ENCODE results near the gene SLC1A5. TPM values are rescaled to one million over a fixed set of nuclear protein-coding genes. Genes with fewer than 3 reads are reported as not detected.
"Not testable (repeated sequence)": the region's sequence is repeated elsewhere in the genome, so short reads cannot be mapped to it uniquely, and the experiment has no call there.

SLC1A5 gene
- 117 and 127 TPM in 2 replicates for total RNA-seq (2014; rRNA removed; shearing (Covaris generic))

DNA sequence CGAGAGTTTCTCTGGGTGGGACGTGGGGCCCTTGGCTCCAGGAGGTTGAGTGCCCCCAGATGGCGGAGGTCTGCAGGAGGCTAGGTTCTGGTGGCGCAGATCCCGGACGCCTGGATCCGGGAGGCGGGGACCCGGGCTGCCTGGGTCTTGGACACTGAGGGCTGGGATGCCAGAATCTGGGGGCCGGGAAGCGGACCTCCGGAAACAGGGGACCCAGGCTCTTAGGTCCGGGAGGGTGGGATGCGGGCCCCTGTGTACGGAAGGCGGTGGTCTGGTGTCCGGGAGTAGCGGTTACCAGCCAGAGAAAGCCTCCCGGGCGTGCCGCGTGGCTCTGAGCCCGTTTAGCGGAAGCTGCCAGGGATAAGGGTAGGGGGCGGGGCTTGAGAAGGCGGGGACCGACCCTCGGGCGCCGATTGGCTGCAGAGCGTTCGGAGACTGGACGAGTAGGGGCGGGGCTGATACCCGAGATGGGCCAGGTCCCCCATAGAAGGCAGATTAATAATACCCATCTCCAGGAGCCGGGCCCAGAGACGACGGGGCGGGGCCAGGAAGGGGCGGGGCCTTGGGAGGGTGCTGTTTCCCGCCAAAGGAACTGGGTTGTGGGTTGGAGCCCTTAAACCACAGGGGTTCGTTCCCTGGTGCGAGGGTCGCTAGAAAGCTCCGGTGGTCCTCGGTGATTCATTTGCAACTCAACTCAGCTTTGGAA is at the start of gene SLC1A5:
SLC1A5 (minus strand) TSS at position 333 of the 706 bp plus-strand sequence. CDS start 629 bp downstream, outside the sequence.
- DNase-seq (ENCODE audit: low read depth): peak; percentile 97

DNA sequence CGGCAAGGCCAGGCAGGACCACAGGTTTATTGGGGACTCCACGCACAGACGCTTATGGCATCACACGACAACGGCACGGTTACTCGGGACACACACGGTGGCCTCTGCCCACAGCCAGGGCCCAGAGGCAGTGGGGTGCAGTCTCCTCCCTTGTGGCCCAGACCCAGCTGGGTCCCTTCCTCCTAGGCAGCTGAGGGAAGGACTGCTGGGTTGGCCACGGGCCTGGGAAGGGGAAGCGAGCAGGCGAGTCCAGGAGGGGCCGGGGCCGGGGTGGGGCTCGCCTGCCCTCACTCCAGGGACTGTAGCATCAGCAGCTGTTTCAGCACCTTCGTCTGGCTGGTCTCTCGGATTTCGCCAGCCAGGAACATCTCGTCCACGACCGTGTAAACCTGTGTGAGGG is 49.8 kb upstream of the SLC1A5 start:
- no peak for DNase-seq (ENCODE audit: low read depth)

- no peak for DNase-seq (ENCODE audit: low read depth)
These were observed 46.6 kb upstream of the SLC1A5 start for GRCh38 chr19:46834984-46835383.

DNA sequence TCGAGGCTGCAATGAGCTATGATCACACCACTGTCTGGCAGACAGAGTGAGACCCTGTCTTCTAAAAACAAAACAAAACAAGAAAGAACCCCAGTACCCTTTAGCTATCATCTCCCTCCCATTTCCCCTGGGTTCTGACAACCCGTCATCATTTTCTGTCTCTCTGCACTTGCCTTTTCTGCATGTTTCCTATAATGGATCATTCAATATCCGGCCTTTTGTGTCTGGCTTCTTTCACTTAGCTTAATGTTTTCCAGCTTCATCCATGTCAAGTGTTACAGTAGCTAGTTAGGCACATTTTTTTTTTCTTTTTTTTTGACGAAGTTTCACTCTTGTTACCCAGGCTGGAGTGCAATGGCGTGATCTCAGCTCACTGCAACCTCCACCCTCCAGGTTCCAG is 45.7 kb upstream of the SLC1A5 start:
- no peak for DNase-seq (ENCODE audit: low read depth)

- DNase-seq (ENCODE audit: low read depth): no peak
These were observed 42.5 kb upstream of the SLC1A5 start for GRCh38 chr19:46830864-46831263.

DNA sequence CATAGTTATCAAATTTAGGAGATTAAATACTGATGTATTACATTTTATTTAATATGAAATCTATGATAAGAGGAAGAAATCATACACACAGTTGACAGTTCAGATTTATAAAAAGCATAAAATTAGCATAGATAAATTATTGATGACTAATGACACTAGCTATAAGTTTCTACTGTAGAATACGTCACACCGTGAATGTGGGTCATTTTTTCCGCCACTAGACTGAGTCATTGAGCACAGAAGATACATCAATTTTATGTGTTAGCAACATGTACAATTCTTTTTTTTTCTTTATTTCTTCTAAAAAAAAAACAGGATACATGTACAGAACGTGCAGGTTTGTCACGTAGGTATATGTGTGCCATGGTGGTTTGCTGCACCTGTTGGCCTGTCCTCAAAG is 40.1 kb upstream of the SLC1A5 start:
- peak; percentile 44 for DNase-seq (ENCODE audit: low read depth)

DNA sequence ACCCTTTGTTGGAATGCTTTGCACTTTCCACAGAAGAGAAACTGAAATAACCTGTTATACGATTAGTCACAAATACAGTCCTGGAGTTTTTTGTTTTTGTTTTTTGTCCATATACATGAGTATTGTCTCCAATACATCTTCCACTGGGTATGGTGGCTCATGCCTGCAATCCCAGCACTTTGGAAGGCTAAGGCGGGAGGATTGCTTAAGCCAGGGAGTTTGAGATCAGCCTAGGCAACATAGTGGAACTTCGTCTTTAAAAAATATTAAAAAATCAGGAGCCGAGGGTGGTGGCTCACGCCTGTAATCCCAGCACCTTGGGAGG is 37.3 kb upstream of the SLC1A5 start:
- no peak for DNase-seq (ENCODE audit: low read depth)

GRCh38 chr19:46824890-46825730 is 36.7 kb upstream of the SLC1A5 start:
- DNase-seq (ENCODE audit: low read depth): peak; percentile 65

DNA sequence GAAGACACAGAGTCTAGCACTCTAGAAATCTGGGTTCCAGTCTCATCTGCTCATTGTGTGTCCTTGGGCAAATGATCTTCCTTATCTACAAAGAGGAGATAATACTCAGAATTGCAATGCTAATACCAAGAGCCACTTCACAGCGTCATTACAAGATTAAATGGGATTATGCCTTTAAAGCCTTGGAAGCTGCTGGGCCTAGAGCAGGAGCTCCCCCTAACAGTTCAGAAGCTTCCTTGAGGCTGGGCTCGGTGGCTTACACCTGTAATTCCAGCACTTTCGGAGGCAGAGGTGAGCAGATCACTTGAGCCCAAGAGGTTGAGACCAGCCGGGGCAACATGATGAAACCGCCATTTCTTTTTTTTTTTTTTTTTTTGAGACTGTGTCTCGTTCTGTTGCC is 34.7 kb upstream of the SLC1A5 start:
- no peak for DNase-seq (ENCODE audit: low read depth)

DNA sequence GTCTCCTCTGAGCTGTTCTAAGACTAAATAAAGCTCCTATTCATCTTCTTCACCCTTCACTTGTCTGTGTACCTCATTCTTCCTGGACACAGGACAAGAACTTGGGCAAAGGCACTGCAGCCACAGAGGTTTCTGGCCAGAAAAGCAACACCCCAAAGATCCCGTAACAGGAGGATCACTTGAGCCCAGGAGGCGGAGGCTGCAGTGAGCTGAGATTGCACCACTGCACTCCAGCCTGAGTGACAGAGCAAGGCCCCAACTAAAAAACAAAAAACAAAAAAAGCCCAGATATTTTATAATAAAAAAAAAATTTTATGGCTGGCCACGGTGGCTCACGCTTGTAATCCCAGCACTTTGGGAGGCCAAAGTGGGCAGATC is 34.0 kb upstream of the SLC1A5 start:
- DNase-seq (ENCODE audit: low read depth): not testable (repeated sequence)

DNA sequence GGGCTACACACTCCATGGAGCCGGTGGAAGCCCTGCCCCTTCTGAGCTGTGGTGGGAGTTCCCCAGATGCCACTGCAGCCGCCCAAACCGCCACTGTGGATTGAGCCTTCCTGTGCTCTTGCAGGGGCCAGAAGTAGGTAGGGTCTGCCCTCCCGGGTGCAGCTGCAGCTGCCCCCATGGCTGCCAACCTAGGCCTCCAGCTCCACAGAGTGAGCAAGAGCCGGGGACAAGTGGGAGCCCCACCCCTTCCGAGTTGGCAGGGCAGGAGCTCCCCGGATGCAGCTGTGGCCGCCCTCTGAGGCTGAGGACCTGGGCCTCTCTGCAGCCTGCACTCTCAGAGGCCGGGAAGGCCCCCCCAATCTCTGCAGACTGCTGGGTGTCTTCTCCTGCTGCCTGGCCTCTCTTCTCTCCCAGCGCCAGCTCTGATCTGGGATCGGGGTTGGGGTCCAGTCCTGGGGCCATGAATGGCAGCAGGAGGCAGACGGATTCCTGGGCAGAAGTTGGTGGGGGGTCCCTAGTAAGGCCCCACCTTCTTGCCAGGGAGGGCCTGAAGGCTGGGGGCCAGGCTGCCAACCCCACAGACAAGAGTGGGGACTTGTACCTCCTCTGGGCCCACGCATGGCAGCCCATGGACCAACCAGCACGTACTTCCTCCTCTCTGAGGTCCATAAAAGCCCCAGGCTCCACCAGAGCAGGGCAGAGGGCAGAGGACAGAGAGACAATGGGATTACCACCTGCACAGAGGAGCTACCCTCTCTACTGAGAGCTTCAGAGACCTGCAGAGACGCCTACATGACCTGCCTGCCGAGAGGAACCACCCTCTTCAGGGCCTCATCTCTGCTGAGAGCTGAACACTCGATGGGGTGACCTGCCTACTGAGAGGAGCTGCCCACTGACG is 33.4 kb upstream of the SLC1A5 start:
- DNase-seq (ENCODE audit: low read depth): no peak

GRCh38 chr19:46818812-46819211 is 30.4 kb upstream of the SLC1A5 start:
- DNase-seq (ENCODE audit: low read depth): peak; percentile 58

- DNase-seq (ENCODE audit: low read depth): no peak
These were observed 27.6 kb upstream of the SLC1A5 start for GRCh38 chr19:46815833-46816627.

DNA sequence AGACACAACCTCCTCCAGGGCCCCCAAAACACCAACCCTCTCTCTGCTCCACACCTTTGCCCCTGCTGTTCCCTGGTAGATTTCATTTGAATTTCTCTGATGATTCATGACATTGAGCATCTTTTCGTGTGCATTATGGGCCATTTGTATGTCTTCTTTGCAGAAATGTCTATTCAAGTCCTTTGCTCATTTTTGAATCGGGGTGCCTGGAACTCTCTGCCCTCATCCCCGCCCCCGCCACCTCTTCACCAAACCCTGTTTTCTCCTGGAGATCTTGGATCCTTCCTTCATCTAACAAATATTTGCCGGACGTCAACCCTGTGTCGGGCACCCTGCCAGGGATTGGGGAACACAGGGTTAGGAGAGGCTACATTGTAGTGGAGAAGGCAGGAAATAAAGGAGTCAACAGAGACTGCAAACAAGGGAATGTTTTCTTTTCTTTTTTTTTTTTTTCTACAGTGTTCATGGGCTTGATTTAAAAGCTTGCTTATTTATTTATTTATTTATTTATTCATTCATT is 25.5 kb upstream of the SLC1A5 start:
- peak; percentile 41 for DNase-seq (ENCODE audit: low read depth)

DNA sequence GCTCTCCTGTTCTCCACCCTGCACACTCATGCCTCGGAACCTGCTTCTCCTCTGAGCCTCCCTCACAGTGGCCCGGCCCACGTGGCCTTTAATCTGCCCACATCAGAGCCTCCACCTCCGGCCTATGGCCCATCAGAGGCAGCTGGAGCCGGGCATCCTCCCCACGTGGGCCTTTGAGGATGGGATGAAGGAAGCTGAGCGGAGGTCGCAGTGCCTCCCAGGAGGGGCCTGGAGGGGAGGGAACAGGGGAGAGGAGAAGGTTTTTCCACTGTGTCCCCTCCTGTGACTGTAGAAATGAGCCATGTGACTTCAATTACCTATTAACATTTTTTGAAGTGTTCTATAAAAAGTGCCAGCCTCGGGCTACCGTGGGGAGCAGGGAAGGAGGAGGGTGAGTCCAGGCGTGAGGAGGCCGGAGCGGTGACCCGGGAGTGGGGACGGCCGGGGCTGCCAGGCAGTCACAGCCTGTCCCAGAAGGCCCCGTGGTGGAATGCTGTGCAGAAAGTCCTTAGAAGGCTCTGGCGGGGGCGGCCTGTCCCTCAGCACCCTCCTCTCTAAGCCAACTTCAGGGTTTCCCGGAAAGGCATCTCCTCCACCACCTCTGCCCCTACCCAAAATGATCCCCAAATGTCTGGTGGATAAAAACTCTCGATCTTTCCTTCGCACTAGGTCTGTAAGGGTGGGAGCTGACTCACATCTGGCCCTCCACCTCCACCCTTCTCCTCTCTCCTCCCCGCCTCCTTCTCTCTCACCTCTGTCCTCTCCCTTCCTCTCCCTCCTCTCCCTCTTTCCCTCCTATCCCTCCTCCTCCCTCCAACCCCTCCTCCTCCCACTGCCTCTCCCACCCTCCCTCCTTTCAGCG is 24.8 kb upstream of the SLC1A5 start:
- DNase-seq (ENCODE audit: low read depth): peak; percentile 32

DNA sequence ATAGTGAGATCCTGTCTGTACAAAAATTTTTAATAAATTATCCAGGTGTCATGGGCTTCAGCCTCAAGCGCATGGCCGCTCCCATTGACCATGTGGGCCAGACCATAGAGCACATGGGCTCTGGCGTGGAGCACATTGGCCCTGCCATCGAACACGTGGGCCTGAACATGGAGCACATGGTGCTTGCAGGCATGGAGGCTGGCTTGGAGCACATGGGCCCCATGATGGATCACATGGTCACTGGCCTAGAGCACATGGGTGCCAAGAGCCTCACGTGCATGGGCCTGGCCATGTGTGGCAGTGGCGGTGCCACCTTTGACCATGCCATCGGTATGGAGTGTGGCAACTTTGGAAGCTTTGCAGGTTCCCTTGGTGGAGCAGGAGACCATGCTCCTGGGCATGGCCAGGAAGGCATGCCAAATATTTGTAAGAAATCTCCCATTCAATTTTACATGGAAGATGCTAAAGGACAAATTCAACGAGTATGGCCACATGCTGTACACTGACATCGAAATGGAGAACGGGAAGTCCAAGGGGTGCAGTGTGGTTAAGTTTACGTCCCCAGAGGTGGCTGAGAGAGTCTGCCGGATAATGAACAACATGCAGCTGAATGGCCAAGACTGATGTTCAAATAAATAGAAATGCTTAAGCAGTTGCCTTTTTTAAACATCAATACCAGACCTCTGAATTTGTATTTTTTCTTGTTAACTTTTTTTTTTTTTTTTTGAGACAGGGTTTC is 21.3 kb upstream of the SLC1A5 start:
- no peak for DNase-seq (ENCODE audit: low read depth)

DNA sequence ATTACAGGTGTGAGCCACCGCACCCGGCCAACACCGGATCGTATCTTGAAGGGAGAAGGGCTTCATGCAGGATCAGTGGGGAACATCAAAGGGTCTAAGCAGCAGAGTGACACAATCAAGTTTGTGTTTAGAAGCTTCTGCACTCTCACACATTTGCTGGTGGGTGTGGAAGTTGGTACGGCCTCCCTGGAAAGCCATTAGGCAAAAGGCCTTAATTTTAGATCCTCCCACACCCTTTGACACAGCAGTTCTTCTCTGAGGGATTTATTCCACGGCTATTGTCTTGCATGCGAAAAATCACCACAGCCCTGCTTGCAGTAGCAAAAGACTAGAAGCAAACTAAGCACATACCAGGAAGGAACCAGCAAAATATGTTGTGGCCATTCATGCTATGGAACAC is 18.3 kb upstream of the SLC1A5 start:
- DNase-seq (ENCODE audit: low read depth): no peak

- DNase-seq (ENCODE audit: low read depth): not testable (repeated sequence)
These were observed 16.0 kb upstream of the SLC1A5 start for GRCh38 chr19:46804432-46804831.

- DNase-seq (ENCODE audit: low read depth): no peak
These were observed 15.2 kb upstream of the SLC1A5 start for GRCh38 chr19:46803555-46803954.

All from RPMI7951 (cell line).